ENCODE data around the gene ARID3B. TPM values are rescaled to one million over a fixed set of nuclear protein-coding genes. Genes with fewer than 3 reads are reported as not detected.

Gene ARID3B
- total RNA-seq, 1 donor from 2014 or later: 70.0 TPM

- no peak overlapping the region for H3K27ac Mint-ChIP-seq (ENCODE audit: unreplicated experiment)
- H3K4me1 Mint-ChIP-seq (ENCODE audit: unreplicated experiment): peaks cover 1% of the 10 kb centered on the region
- no peaks in the 10 kb centered on the region for H3K9me3 Mint-ChIP-seq (ENCODE audit: unreplicated experiment)
- H3K4me3 Mint-ChIP-seq (ENCODE audit: unreplicated experiment): no peak overlapping the region
- no peak for TF ChIP-seq CTCF (IDR thresholded peaks at IDR 0.05; ENCODE audit: unreplicated experiment)
- DNase-seq (ENCODE audit: low spot score): no peak
- H3K36me3 Mint-ChIP-seq (ENCODE audit: low read depth, unreplicated experiment): peaks cover 7% of the 10 kb centered on the region
- peaks cover 10% of the 10 kb centered on the region for H3K27me3 Mint-ChIP-seq (ENCODE audit: unreplicated experiment)
These were observed 70.3 kb downstream of the ARID3B start for GRCh38 chr15:74611341-74611740.

- Mint-ChIP-seq H3K36me3 (ENCODE audit: low read depth, unreplicated experiment) (peaks cover 9% of the 10 kb centered on the region), H3K27ac (ENCODE audit: unreplicated experiment) (no peak overlapping the region), H3K4me3 (ENCODE audit: unreplicated experiment) (no peak overlapping the region), H3K9me3 (ENCODE audit: unreplicated experiment) (no peaks in the 10 kb centered on the region), H3K4me1 (ENCODE audit: unreplicated experiment) (peaks cover 6% of the 10 kb centered on the region), H3K27me3 (ENCODE audit: unreplicated experiment) (peaks cover 13% of the 10 kb centered on the region)
- DNase-seq (ENCODE audit: low spot score): no peak
- TF ChIP-seq CTCF (IDR thresholded peaks at IDR 0.05; ENCODE audit: unreplicated experiment): no peak
These were observed 70.8 kb downstream of the ARID3B start for GRCh38 chr15:74611834-74612233.

GRCh38 chr15:74612677-74613076 is 71.7 kb downstream of the ARID3B start:
- DNase-seq (ENCODE audit: low spot score): no peak
- H3K9me3 Mint-ChIP-seq (ENCODE audit: unreplicated experiment): no peaks in the 10 kb centered on the region
- no peak for TF ChIP-seq CTCF (IDR thresholded peaks at IDR 0.05; ENCODE audit: unreplicated experiment)
- H3K27ac Mint-ChIP-seq (ENCODE audit: unreplicated experiment): no peak overlapping the region
- no peak overlapping the region for H3K4me3 Mint-ChIP-seq (ENCODE audit: unreplicated experiment)
- peaks cover 15% of the 10 kb centered on the region for H3K4me1 Mint-ChIP-seq (ENCODE audit: unreplicated experiment)
- H3K27me3 Mint-ChIP-seq (ENCODE audit: unreplicated experiment): peaks cover 21% of the 10 kb centered on the region
- peaks cover 15% of the 10 kb centered on the region for H3K36me3 Mint-ChIP-seq (ENCODE audit: low read depth, unreplicated experiment)

- Mint-ChIP-seq H3K36me3 (ENCODE audit: low read depth, unreplicated experiment) (peaks cover 16% of the 10 kb centered on the region), H3K27ac (ENCODE audit: unreplicated experiment) (peak overlapping the region; percentile 36), H3K4me3 (ENCODE audit: unreplicated experiment) (no peak overlapping the region), H3K27me3 (ENCODE audit: unreplicated experiment) (peaks cover 25% of the 10 kb centered on the region), H3K9me3 (ENCODE audit: unreplicated experiment) (no peaks in the 10 kb centered on the region), H3K4me1 (ENCODE audit: unreplicated experiment) (peaks cover 21% of the 10 kb centered on the region)
- no peak for DNase-seq (ENCODE audit: low spot score)
- no peak for TF ChIP-seq CTCF (IDR thresholded peaks at IDR 0.05; ENCODE audit: unreplicated experiment)
These were observed 72.3 kb downstream of the ARID3B start for GRCh38 chr15:74613089-74613952.
